Measurements from ENCODE around the gene MIPEP.

Gene MIPEP

GRCh38 chr13:23744315-23744714, 144.9 kb downstream of the MIPEP start:
- DNase-seq = no peak

- DNase-seq = no peak
Observed at GRCh38 chr13:23743278-23744076, 145.7 kb downstream of the MIPEP start.

DNA sequence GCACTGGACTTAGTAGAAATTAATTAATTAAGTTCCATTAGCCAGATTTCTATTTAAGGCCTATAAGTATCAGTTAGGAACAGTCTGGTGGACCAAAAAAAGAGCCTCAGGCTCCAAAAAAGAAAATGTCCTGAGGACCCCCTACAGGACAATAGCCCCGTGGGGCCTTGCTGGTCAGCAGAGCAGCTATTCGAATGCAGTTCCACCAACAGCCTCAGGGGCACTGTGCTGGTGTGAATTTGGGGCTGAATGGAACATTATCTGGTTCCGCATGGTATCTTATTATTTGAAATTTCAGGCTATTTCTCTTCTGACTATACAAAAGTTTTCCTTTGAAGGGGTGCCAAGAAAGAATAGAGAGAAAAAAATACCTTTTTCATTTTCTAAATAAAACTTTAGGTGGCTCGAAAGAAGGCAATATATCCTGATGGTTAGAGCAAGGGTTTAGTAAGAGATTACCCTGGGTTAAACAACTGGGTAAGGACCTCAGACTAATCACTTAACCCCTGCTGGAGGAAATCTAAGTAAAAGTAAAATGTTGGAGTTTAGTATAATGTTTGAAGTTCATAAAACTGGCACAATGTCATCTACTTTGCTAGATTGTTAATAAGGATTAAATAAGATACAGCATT, 147.2 kb downstream of the MIPEP start:
- no peak for DNase-seq

- DNase-seq = no peak
Observed at GRCh38 chr13:23740002-23740401, 149.2 kb downstream of the MIPEP start.

DNA sequence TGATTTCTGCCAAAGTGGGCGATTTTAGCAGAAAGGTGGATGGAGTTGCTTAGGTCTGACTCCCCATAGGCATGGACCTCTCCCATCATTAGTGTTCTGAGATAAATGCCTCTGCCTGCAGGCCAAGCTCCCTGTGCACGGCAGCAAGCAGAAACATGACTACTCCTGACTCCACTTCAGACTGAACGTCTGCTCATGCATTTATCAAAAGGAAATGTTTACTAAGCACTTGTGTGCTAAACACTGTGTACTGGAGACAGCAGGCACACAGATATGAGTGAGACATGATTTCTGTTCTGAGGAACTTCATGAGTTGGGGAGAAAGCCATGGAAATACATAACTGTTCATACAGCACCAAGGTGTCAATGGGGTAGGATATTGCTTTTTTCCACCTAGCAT, 149.6 kb downstream of the MIPEP start:
- DNase-seq = no peak

DNA sequence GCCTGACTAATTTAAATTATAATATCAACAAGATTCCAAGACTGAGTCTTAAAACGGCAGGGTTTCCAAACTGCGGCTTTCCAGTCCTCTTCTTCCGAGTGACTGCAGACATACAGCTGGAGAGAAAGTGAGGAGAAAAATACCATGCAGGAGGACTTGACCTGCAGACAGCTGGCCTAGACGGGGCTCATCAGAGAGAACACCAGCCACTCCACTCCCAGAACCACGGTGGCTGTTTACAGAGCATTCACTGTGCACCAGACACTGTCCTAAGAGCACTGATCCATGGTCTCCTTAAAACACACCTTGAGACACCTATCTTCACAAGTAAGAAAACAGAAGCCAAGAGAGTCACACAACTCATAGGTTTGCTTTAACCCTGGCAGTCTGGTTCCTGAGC, 152.7 kb downstream of the MIPEP start:
- DNase-seq = no peak

GRCh38 chr13:23735329-23735728, 153.9 kb downstream of the MIPEP start:
- DNase-seq = no peak

- no peak for DNase-seq
Observed at GRCh38 chr13:23731709-23732108, 157.5 kb downstream of the MIPEP start.

- no peak for DNase-seq
Observed at GRCh38 chr13:23730251-23730650, 158.9 kb downstream of the MIPEP start.

GRCh38 chr13:23729531-23729930, 159.7 kb downstream of the MIPEP start:
- DNase-seq = no peak

- no peak for DNase-seq
Observed at GRCh38 chr13:23728807-23729206, 160.4 kb downstream of the MIPEP start.

DNA sequence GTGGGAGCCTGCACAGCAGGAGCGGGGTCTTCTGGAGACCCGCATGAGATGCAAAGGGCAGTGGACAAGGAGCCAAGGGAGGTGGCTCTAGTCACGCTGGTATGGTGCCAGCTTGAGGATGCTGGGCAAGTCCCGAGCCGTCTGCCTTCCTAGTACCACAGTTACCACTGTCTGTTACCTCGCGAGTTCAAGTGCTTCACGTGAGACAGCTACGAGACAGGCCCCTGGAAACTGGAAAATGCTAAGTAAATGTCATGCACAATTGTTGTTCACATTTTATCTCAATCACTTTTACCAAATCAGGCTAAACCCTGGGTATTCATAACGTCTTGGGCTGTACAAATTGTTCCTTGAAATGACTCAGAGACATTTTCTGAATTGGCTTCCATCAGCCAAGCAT, 163.3 kb downstream of the MIPEP start:
- DNase-seq = no peak

DNA sequence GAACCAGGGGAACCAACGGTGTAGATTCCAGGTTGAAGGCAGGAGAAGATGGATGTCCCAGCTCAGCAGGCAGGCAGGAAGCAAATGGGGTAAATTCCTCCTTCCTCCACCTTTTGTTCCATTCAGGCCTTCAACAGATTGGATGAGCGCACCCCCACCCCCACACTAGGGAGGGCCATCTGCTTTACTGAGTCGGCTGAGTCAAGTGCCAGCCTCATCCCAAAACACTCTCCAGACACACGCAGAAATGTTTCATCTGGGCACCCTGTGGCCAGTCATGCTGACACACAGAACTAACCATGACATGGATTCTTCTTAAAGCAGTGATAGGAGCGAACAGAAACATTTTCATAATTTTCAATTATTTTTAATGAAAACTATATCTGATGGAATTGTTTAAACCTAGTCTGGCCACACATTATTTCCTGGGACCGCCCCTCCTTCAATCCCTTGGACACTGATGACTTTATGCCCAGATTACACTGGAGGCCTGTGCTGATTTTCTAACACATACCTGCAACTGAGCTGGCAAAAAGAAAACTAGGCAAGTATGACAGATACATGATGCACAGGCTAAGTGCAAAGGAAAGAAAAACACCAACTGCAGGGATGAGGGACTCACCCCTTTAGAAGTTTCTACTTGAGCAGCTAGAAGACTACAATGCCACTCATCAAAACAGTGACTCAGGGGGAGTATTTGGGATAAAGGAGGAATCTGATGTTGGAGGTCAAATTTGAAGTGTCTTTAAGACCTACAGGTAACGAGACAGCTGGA, 164.8 kb downstream of the MIPEP start:
- DNase-seq = no peak

DNA sequence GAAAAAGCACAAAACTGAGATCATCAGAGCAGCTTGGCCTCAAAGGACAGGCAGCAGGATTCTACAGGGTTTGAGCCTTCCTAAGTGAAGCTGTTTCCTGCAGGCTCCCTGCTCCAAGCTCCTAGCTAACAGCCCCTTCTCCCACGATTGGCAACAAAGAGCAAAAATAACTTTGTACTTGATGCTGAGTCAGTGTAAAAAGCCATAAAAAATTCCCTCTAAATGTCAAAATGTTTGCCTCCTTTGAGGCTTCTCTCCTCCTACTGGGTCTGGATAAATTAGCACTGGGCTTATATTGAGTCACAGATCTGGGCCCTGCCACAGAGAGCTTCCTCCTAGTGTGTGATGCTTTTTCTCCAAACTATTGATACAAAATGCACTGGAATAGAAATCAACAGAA, 165.7 kb downstream of the MIPEP start:
- DNase-seq = no peak

GRCh38 chr13:23722726-23723453, 166.3 kb downstream of the MIPEP start:
- DNase-seq = no peak

- DNase-seq = no peak
Observed at GRCh38 chr13:23718996-23719395, 170.2 kb downstream of the MIPEP start.

- no peak for DNase-seq
Observed at GRCh38 chr13:23716401-23716800, 172.8 kb downstream of the MIPEP start.

- DNase-seq = no peak
Observed at GRCh38 chr13:23715762-23716235, 173.4 kb downstream of the MIPEP start.

DNA sequence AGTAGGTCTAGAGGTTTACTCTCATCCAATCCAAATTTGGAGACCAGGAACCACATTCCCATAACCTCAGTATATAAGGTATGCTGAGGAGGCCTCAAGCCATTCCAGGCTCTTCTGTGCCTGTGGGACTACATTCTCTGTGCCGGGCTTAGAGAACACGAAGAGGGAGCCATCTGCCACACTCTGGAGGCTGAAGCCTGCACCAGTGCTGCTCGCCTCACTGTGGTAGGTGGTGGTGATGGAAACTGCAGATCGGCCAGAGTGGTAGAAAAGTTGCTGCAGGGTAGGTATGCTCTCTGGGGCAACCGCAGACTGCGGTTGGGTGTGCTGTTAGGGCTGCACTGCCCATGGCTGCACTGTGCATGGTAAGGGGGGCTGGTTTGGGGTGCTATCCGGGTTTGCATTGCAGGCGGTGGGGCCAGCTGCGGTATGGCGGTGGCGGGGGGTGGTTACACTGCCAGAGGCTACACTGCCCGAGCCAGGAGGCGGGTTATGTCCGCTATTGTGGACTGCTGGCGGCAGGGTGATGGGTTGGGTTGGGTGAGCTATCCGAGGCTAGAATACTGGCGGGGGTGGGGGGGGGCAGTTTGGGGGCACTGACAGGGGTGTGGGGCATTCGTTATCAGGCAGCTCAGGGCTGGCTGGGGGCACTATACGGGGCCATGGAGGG, 174.0 kb downstream of the MIPEP start:
- DNase-seq = no peak

DNA sequence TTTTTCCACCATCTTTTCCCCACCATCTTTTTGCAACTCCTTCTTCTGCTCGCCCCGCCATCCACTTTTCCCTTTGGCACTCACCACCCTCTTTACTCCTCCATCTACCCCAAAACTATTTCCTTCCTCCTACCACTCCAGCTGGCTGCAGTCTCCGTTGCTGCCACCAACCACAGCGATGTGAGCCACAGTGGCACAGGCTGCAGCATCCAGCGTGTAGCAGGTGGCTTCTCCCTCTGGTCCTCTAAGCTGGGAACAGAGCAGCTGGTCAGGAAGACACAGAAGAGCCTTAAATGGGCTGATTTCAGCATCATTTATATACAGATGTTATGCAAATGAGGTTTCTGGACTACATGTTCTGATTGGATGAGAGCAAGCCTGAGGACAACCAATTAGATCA, 174.5 kb downstream of the MIPEP start:
- no peak for DNase-seq

DNA sequence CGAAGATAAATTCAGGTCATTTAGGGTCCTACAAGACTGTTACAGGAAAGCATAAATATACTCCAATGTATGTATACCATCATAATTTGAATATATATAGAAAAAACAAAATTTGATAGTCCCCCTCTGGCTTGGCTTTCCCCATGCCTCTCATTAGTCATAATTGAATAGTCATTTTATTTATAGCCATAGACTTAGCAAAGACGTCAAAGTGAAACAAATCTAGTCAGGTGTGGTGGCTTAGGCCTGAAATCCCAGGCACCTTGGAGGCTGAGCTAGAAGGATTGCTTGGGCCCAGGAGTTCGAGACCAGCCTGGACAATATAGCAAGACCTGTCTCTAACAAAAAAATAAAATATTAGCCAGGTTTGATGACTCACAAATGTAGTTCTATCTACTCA, 177.8 kb downstream of the MIPEP start:
- no peak for DNase-seq

GRCh38 chr13:23710366-23710765, 178.8 kb downstream of the MIPEP start:
- no peak for DNase-seq

Measured in C1 segment of cervical spinal cord (tissue), 14 donors.